Measurements from ENCODE around the gene STAT1.

Gene STAT1

GRCh38 chr2:190994148-190994547 is 19.8 kb downstream of the STAT1 start:
- TF ChIP-seq CTCF (IDR thresholded peaks at IDR 0.05) = no peak
- H3K4me3 ChIP-seq = no peak overlapping the region
- DNase-seq (ENCODE audit: low spot score) = no peak
- no peak overlapping the region for H3K27ac ChIP-seq

- no peak for DNase-seq (ENCODE audit: low spot score)
- Histone ChIP-seq H3K27ac (no peak overlapping the region), H3K4me3 (no peak overlapping the region)
- TF ChIP-seq CTCF (IDR thresholded peaks at IDR 0.05) = no peak
Observed at GRCh38 chr2:190993292-190993643, 20.7 kb downstream of the STAT1 start.

- no peak for TF ChIP-seq CTCF (IDR thresholded peaks at IDR 0.05)
- Histone ChIP-seq H3K27ac (no peak overlapping the region), H3K4me3 (no peak overlapping the region)
- DNase-seq (ENCODE audit: low spot score) = no peak
Observed at GRCh38 chr2:190990132-190990531, 23.8 kb downstream of the STAT1 start.

GRCh38 chr2:190988910-190989309 is 25.1 kb downstream of the STAT1 start:
- no peak overlapping the region for H3K4me3 ChIP-seq
- no peak for TF ChIP-seq CTCF (IDR thresholded peaks at IDR 0.05)
- no peak for DNase-seq (ENCODE audit: low spot score)
- H3K27ac ChIP-seq = no peak overlapping the region

- no peak for TF ChIP-seq CTCF (IDR thresholded peaks at IDR 0.05)
- no peak for DNase-seq (ENCODE audit: low spot score)
- Histone ChIP-seq H3K27ac (no peak overlapping the region), H3K4me3 (no peak overlapping the region)
Observed at GRCh38 chr2:190987938-190988337, 26.0 kb downstream of the STAT1 start.

- TF ChIP-seq CTCF (IDR thresholded peaks at IDR 0.05) = no peak
- no peak overlapping the region for H3K27ac ChIP-seq
- no peak for DNase-seq (ENCODE audit: low spot score)
- no peak overlapping the region for H3K4me3 ChIP-seq
Observed at GRCh38 chr2:190987116-190987515, 26.9 kb downstream of the STAT1 start.

GRCh38 chr2:190986221-190986953 is 27.6 kb downstream of the STAT1 start:
- Histone ChIP-seq H3K27ac (no peak overlapping the region), H3K4me3 (no peak overlapping the region)
- no peak for TF ChIP-seq CTCF (IDR thresholded peaks at IDR 0.05)
- no peak for DNase-seq (ENCODE audit: low spot score)
